NCI-H2227 treated with DMSO at 0.1 percent for 48 hours (cell line): Measurements from ENCODE around the gene TPPP.
"Not testable (repeated sequence)": the region's sequence is repeated elsewhere in the genome, so short reads cannot be mapped to it uniquely, and the experiment has no call there.

Source experiments
- DNase-seq: peaks from one replicate; lab custom pipeline; 2025; lab: John Stamatoyannopoulos, UW

The TPPP gene

DNA sequence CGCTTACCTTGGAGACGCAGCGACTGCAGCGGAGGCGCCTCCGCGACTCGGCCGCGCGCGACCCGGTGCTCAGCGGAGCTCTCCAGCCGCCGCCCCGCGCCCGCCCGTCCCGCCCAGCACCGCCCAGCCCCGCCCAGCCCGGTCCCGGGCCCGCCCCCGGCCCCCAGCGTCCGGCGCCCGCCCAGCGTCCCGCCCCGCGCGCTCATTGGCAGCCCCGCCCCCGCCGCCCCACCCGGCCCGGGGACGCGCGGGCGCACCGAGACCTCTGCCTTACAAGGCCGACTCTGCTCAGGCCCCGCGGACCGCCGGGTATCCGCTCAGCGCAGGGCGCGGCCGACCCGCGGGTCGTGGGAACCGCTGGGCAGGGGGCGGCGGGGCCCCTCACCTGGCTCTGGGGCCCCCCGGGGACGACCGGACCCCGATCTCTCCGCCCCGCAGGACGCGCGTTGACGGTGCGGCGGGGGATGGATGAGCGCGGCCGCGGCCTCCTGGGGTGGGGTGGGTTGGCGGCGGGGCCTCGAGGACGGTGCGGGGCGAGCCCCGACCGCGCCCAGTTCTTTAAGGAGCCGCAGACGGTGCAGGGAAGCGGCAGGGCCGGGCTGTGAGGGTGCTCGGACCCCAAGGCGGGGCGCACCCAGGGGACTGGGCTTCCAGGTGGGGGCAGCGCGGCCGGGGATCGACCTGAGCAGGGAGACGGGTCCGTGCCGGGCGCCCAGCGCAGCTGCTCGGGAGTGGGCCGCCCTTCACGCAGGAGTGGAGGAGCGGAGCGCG, at the start of gene TPPP:
Gene TPPP, minus strand, starts transcription at position 82 of the 771 bp plus-strand sequence. CDS start 15,292 bp downstream, outside the sequence.
- peak; percentile 88 for DNase-seq

GRCh38 chr5:742276-742675, 49.1 kb upstream of the TPPP start:
- not testable (repeated sequence) for DNase-seq

DNA sequence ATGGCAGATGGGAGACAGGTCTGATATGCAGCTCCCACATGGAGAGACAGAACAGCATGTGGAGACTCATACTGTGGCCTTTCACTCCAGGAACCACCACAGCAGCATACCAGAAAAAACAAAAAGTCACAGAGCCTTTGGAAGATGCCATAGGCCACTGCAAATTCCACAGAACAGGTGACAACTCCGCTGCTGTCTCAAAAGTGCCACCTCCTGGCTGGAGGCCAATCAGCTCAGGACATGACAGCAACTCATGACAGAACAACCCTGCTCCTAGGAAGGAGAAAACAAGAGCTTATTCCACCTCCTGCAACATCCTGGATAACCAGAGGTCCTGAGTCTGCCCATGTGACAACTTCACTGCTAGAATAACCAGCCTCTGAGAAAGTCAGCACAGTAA, 41.0 kb upstream of the TPPP start:
- not testable (repeated sequence) for DNase-seq

DNA sequence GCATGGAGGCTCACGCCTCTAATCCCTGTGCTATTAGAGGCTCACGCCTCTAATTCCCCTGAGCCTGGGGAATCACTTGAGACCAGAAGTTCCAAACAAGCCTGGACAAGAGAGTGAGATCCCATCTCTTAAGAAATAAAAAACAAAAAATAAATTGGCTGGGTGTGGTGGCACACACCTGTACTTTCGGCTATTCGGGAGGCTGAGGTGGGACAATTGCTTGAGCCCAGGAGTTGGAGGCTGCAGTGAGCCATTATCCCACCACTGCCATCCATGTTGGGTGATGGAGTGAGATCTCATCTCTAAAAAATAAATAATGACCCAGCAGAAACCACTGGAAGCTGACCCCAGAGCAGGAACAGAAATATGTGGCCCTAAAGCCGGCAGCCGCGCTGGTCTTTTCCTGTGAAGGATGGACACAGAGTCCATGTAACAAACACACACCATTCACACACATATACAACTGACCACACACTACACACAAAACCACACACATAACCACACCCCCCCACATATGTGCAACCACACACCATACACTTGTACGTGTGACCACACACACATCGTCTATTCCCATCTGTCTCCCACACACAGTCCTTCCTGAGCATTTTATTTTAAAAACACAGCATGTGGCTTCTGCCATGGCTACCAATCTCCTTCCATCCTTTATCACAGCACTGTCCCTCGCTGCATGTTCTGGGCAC, 39.8 kb upstream of the TPPP start:
- DNase-seq, result not testable (repeated sequence)

GRCh38 chr5:729225-729624, 36.1 kb upstream of the TPPP start:
- DNase-seq, result not testable (repeated sequence)

DNA sequence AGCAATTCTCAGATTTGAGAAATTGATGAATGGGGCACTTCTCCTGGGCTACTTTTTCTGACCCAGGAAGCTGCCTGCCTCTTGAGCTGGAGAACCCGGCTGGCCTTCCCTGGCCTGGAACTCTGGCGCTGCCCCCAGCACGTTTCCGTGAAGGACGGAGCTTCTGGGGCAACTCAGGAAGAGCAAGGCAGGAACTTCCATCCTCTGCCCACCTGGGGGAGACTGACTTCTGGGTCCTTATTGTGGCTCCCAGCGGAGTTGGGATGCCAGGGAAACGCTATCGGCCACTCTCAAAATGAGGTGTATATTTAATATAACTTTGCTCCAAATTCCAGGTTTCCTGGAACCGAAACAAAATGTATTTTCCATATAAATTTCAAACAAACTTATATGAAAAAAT, 33.9 kb upstream of the TPPP start:
- not testable (repeated sequence) for DNase-seq

GRCh38 chr5:723865-724264, 30.7 kb upstream of the TPPP start:
- DNase-seq, result not testable (repeated sequence)

- DNase-seq, result not testable (repeated sequence)
Measured at GRCh38 chr5:723309-723708, 30.2 kb upstream of the TPPP start.

DNA sequence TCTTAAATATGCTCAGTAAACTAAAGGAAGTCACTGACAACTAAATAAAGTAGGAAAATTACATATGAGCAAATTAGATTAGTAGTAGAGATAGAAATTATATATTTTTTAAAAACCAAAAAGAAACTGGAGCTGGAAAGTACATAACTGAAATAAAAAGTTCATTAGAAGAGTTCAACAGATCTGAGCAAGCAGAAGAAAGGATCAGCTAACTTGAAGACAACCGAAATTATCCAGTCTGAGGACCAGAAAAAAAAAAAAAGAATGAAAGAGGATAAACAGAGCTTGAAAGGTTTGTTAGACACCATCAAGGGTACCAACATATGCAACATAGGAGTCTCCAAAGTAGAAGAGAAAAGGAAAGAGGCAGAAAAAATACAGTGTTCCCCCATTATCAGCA, 26.2 kb upstream of the TPPP start:
- DNase-seq, result not testable (repeated sequence)

DNA sequence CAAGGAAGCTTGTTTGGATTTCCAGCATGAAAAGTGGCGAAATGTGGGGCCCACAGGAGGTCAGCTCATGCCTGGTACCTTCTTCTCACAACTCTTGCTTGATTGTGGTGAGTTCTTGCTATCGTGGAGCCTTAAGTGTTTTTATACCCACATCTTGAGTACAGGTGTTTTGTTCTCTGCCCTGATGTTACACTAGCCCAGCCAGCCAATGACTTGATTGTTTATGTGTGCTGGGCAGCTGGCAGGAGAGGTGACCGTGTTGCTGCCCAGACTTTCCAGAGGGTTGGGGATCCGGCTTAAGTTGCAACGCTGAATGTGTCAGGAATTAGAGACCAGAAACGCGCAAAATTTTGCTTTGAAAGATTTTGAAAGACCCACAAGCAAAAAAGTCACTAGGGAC, 24.0 kb upstream of the TPPP start:
- DNase-seq, result no peak

GRCh38 chr5:716740-717139, 23.6 kb upstream of the TPPP start:
- DNase-seq, result not testable (repeated sequence)

- DNase-seq, result not testable (repeated sequence)
Measured at GRCh38 chr5:715636-716035, 22.5 kb upstream of the TPPP start.

DNA sequence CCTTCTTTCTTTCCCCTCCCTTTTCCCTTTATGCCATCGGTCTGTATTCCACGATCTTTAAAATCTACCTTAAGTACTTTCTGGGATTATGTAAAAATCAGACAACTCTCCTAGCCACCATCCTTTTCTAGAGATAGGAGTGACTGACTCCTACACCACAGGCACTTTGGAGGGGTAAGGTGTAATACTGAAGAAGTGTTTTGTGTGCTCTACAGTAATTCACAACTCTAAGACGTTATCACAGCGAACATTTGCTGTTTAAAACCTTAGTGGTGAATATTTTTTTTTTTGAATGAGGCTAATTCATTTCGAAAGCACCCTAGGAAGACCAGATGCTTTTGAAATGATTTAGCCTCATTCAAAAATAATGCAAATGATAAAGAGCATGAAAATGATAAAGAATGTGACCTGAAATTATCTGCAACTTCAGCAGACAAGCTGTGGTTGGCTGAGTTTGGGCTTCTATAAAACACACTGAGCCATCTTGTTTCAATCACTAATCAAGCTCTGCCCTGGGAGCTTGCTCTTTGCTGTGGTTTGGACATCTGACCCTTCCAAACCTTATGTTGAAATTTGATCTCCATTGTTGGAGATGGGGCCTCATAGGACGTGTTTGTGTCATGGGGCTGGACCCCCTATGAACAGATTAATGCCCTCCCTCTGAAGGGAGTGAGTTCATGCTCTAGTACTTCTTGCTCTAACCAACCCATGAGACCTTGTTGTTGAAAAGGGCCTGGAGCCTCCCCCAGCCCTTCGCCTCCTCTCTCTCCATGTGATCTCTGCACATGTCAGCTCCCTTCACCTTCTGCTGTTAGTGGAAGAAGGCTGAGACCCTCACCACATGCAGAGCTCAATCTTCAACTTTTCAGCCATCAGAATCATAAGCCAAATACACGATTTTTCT, 21.3 kb upstream of the TPPP start:
- DNase-seq, result not testable (repeated sequence)

DNA sequence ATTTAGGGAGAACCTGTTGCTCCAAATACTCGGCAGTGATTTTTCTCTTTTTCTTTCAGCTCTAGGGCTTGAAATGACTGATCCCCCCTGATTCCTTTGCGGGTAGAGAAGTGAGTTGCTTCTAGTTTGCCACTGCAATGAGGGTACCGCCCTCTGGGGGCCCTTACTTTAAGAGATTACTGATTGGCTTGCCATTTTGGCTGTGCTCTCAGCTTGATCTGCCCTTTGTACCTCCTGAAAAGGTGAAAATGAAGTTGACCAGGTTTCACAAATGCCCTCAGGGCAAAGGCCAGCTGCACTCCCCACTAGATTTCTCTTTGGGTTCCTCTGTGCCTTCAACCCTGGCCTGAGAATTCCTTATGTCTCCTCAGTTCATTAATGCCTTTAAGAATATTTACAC, 20.5 kb upstream of the TPPP start:
- not testable (repeated sequence) for DNase-seq

- DNase-seq, result not testable (repeated sequence)
Measured at GRCh38 chr5:708848-709517, 15.8 kb upstream of the TPPP start.

DNA sequence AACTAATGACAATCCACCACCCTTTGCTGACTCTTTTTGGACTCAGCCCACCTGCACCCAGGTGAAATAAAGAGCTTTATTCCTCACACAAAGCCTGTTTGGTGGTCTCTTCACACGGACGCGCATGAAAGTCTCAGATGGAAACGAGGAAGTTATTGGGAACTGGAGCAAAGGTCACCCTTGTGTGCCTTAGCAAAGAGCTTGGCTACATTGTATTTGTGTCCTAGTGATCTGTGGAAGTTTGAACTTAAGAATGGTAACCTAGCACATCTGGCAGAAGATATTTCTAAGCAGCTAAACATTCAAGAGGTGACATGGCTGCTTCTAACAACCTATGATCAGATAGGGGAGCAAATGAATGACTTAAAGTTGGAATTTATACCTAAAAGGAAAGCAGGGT, 15.2 kb upstream of the TPPP start:
- DNase-seq, result not testable (repeated sequence)

- DNase-seq, result not testable (repeated sequence)
Measured at GRCh38 chr5:706127-706526, 13.0 kb upstream of the TPPP start.

- not testable (repeated sequence) for DNase-seq
Measured at GRCh38 chr5:696753-697702, 3.9 kb upstream of the TPPP start.

- DNase-seq, result not testable (repeated sequence)
Measured at GRCh38 chr5:696191-696590, 3.0 kb upstream of the TPPP start.

GRCh38 chr5:695475-695874, 2.3 kb upstream of the TPPP start:
- DNase-seq, result not testable (repeated sequence)
